Aorta (tissue), 5 donors: ENCODE results near the gene SMARCC2. TPM values are rescaled to one million over a fixed set of nuclear protein-coding genes. Genes with fewer than 3 reads are reported as not detected.

ENCODE experiments used
- ATAC-seq: fragments of 200-7000 bp; cut with Tn5 transposase; one replicate; pipeline ENCODE4 v1.9.1; 2022; ENCODE audit warnings: moderate library complexity; ENCODE audit not compliant: low FRiP score
- DNase-seq, 2 donors: peaks; one replicate each; pipeline ENCODE4 v3.0.0-alpha.2; 2020
- H3K27ac ChIP-seq, 2 donors: one replicate each; pipeline ENCODE4 v1.5.1; 2013; ENCODE audit warnings: low read length in 2 of 2, mild to moderate bottlenecking in 2 of 2, moderate library complexity in 2 of 2, control low read depth in 1 of 2, inconsistent platforms in 1 of 2, low read depth in 1 of 2
- H3K27me3 ChIP-seq, 2 donors: one replicate each; pipeline ENCODE4 v1.6.1; 2013; ENCODE audit warnings: control low read depth in 1 of 2, low read length in 1 of 2, mild to moderate bottlenecking in 1 of 2, moderate library complexity in 1 of 2; ENCODE audit not compliant: insufficient read depth in 2 of 2, control insufficient read depth in 1 of 2
- H3K36me3 ChIP-seq, 2 donors: one replicate each; pipeline ENCODE4 v1.6.1; 2013; ENCODE audit warnings: control low read depth in 1 of 2, low read length in 1 of 2, mild to moderate bottlenecking in 1 of 2; ENCODE audit not compliant: insufficient read depth in 2 of 2, control insufficient read depth in 1 of 2
- H3K4me1 ChIP-seq, 2 donors: one replicate each; pipeline ENCODE4 v1.6.1; 2013; ENCODE audit warnings: low read length in 2 of 2, control low read depth in 1 of 2, mild to moderate bottlenecking in 1 of 2, moderate library complexity in 1 of 2; ENCODE audit not compliant: insufficient read depth in 2 of 2, control insufficient read depth in 1 of 2
- H3K4me3 ChIP-seq, 2 donors: one replicate each; pipeline ENCODE4 v1.5.1; 2013; ENCODE audit warnings: low read length in 2 of 2, control low read depth in 1 of 2, mild to moderate bottlenecking in 1 of 2
- H3K9me3 ChIP-seq: one replicate; pipeline ENCODE4 v1.6.1; 2013; ENCODE audit warnings: mild to moderate bottlenecking, low read length; ENCODE audit not compliant: control insufficient read depth
- WGBS, 2 donors: extraction: QIAGEN DNeasy Blood & Tissue Kit; methylation state at CpG; one replicate each; pipeline ENCODE4 v1.1.7; 2013; 5-methylcytosine and 5-hydroxymethylcytosine counted together
- intact Hi-C, 2 donors: fragments of 100-400 bp; cut with DNase I; formaldehyde crosslinking; loops; one replicate each; pipeline versions ENCODE4 v1.14.2 to v1.15.0; 2022
- polyA plus RNA-seq, 2 donors: library from polyadenylated mRNA; stranded (reverse); fragments of 200-250 nt; gene quantifications; one replicate each; pipeline ENCODE4 v1.2.3, GENCODE V29; 2013
- total RNA-seq, 2 donors: library from RNA; stranded (reverse); fragmentation: NEBNext Ultra II Directional; extraction: Animal tissue kit (Norgen Biotek cat#: 25700); gene quantifications; one replicate each; pipeline ENCODE4 v1.2.1, GENCODE V29; 2021
- donor health status: healthy with polysubstance abuse.
- donor health status: Bipolar disorder and iron deficiency.
- donor health status: DM: no; HTN: no; CAD: no.
- donor health status: DM: no; HTN: no; CAD: no.
- donor health status: DM: yes; HTN: yes; CAD: no.

Gene SMARCC2
- total and polyA plus RNA-seq, 4 donors = 45.0 to 140 (median 86.9) TPM

GRCh38 chr12:56164345-56164729 lies 24.9 kb downstream of the SMARCC2 start:
- Histone ChIP-seq H3K4me1 (no peaks in the 10 kb centered on the region), H3K36me3 (peaks cover 0 to 19% of the 10 kb centered on the region in 2 donors)
- 71 to 74% methylated on average over 17 of the region's 17 CpGs for WGBS, 2 donors

GRCh38 chr12:56163533-56164344 lies 25.5 kb downstream of the SMARCC2 start:
- Histone ChIP-seq H3K27me3 (no peaks in the 10 kb centered on the region), H3K36me3 (peaks cover 0 to 19% of the 10 kb centered on the region in 2 donors), H3K4me1 (no peaks in the 10 kb centered on the region), H3K4me3 (no peak overlapping the region), H3K27ac (no peak overlapping the region), H3K9me3 (no peaks in the 10 kb centered on the region)
- DNase-seq (peak in 1 of 2 donors; percentile 44), ATAC-seq (no peak)
- WGBS, 2 donors = 35 to 43% methylated on average over 11 of the region's 11 CpGs
- intact Hi-C loops = loop anchor here in 1 of 2 donors (2.0 kb wide), 1 partner anchor 45 kb away; the partner anchor contains the start of gene ZC3H10

More at GRCh38 chr12:56164345-56164729, 24.9 kb downstream of the SMARCC2 start:
- no peak overlapping the region for H3K4me3 ChIP-seq
- H3K27me3 ChIP-seq = no peaks in the 10 kb centered on the region
- no peaks in the 10 kb centered on the region for H3K9me3 ChIP-seq
- intact Hi-C loops = no loop called here
- DNase-seq (peak; percentile 45 to 69), ATAC-seq (no peak)
- no peak overlapping the region for H3K27ac ChIP-seq

GRCh38 chr12:56162468-56163290 lies 26.6 kb downstream of the SMARCC2 start:
- ATAC-seq (no peak), DNase-seq (peak in 1 of 2 donors; percentile 44)
- Histone ChIP-seq H3K9me3 (no peaks in the 10 kb centered on the region), H3K4me3 (no peak overlapping the region), H3K27ac (peak overlapping the region in 1 of 2 donors; percentile 16), H3K4me1 (no peaks in the 10 kb centered on the region), H3K27me3 (no peaks in the 10 kb centered on the region), H3K36me3 (peaks cover 0 to 19% of the 10 kb centered on the region in 2 donors)
- intact Hi-C loops = loop anchor here in 1 of 2 donors (2.0 kb wide), 1 partner anchor 44 kb away; the partner anchor contains the start of gene ZC3H10
- WGBS, 2 donors = 19 to 24% methylated on average over 11 of the region's 11 CpGs

GRCh38 chr12:56161690-56162351 lies 27.5 kb downstream of the SMARCC2 start:
- Histone ChIP-seq H3K36me3 (peaks cover 0 to 19% of the 10 kb centered on the region in 2 donors), H3K27ac (peak overlapping the region in 1 of 2 donors; percentile 17), H3K9me3 (no peaks in the 10 kb centered on the region), H3K27me3 (no peaks in the 10 kb centered on the region), H3K4me3 (peak overlapping the region in 1 of 2 donors; percentile 96), H3K4me1 (no peaks in the 10 kb centered on the region)
- 34 to 40% methylated on average over 10 of the region's 10 CpGs for WGBS, 2 donors
- DNase-seq (peak in 1 of 2 donors; percentile 35), ATAC-seq (no peak)
- intact Hi-C loops = loop anchor here in 1 of 2 donors (2.0 kb wide), 2 partner anchors 27 to 43 kb away; partner anchors contain the start of genes SMARCC2 and ZC3H10

- Histone ChIP-seq H3K27me3 (no peaks in the 10 kb centered on the region), H3K27ac (peak overlapping the region; percentile 9 to 11), H3K36me3 (peaks cover 0 to 19% of the 10 kb centered on the region in 2 donors), H3K9me3 (no peaks in the 10 kb centered on the region), H3K4me3 (peak overlapping the region; percentile 76 to 96), H3K4me1 (no peaks in the 10 kb centered on the region)
- intact Hi-C loops = loop anchor here in 1 of 2 donors (2.0 kb wide), 1 partner anchor 28 kb away; the partner anchor contains the start of gene SMARCC2
- 20 to 22% methylated on average over 11 of the region's 11 CpGs for WGBS, 2 donors
- peak in 1 of 2 donors; percentile 33 for DNase-seq
- no peak for ATAC-seq
Measured at GRCh38 chr12:56160894-56161689, 28.2 kb downstream of the SMARCC2 start.

- intact Hi-C loops = loop anchor here in 1 of 2 donors (2.0 kb wide), 1 partner anchor 29 kb away; the partner anchor contains the start of gene SMARCC2
- H3K9me3 ChIP-seq = no peaks in the 10 kb centered on the region
- ATAC-seq = no peak
- no peaks in the 10 kb centered on the region for H3K4me1 ChIP-seq
- peaks cover 0 to 19% of the 10 kb centered on the region in 2 donors for H3K36me3 ChIP-seq
- peak in 1 of 2 donors; percentile 49 for DNase-seq
- 6 to 7% methylated on average over 7 of the region's 7 CpGs for WGBS, 2 donors
- peak overlapping the region; percentile 76 to 96 for H3K4me3 ChIP-seq
- H3K27me3 ChIP-seq = no peaks in the 10 kb centered on the region
- H3K27ac ChIP-seq = peak overlapping the region in 1 of 2 donors; percentile 67
Measured at GRCh38 chr12:56160193-56160763, 29.0 kb downstream of the SMARCC2 start.

- peak in 1 of 2 donors; percentile 35 for DNase-seq
- intact Hi-C loops = loop anchor here (2.0 to 5.0 kb wide), 2 partner anchors 29 to 42 kb away; partner anchors contain the start of genes RPL41 (in 1 of the 2), SMARCC2 (in 1 of the 2) and ZC3H10 (in 1 of the 2)
- H3K27me3 ChIP-seq = no peaks in the 10 kb centered on the region
- H3K9me3 ChIP-seq = no peaks in the 10 kb centered on the region
- peak overlapping the region; percentile 1 to 67 for H3K27ac ChIP-seq
- 1 to 2% methylated on average over 8 of the region's 8 CpGs for WGBS, 2 donors
- peaks cover 0 to 19% of the 10 kb centered on the region in 2 donors for H3K36me3 ChIP-seq
- ATAC-seq = no peak
- H3K4me1 ChIP-seq = no peaks in the 10 kb centered on the region
- peak overlapping the region; percentile 76 to 96 for H3K4me3 ChIP-seq
Measured at GRCh38 chr12:56159482-56160192, 29.6 kb downstream of the SMARCC2 start.
